ENCODE results near the gene TTC39B.
A peak's percentile ranks its signal among the peaks of the same experiment; 100 is the strongest.
"Not testable (repeated sequence)": the region's sequence is repeated elsewhere in the genome, so short reads cannot be mapped to it uniquely, and the experiment has no call there.

Gene TTC39B

GRCh38 chr9:15306757-15307522 is at the start of gene TTC39B:
TTC39B (minus strand) TSS chr9:15307216; CDS start chr9:15307125, 91 bp downstream.
- DNase-seq: peak; percentile 95

GRCh38 chr9:15355669-15356068 is 48.7 kb upstream of the TTC39B start:
- no peak for DNase-seq

- DNase-seq: no peak
Observed at GRCh38 chr9:15354713-15355112, 47.7 kb upstream of the TTC39B start.

GRCh38 chr9:15353892-15354291 is 46.9 kb upstream of the TTC39B start:
- no peak for DNase-seq

GRCh38 chr9:15352306-15352705 is 45.3 kb upstream of the TTC39B start:
- DNase-seq: no peak

GRCh38 chr9:15349892-15350761 is 43.1 kb upstream of the TTC39B start:
- peak; percentile 51 for DNase-seq

GRCh38 chr9:15346837-15347236 is 39.8 kb upstream of the TTC39B start:
- no peak for DNase-seq

GRCh38 chr9:15344191-15344590 is 37.2 kb upstream of the TTC39B start:
- no peak for DNase-seq

- no peak for DNase-seq
Observed at GRCh38 chr9:15333376-15333881, 26.4 kb upstream of the TTC39B start.

- DNase-seq: no peak
Observed at GRCh38 chr9:15332939-15333338, 25.9 kb upstream of the TTC39B start.

GRCh38 chr9:15329539-15330109 is 22.6 kb upstream of the TTC39B start:
- DNase-seq: no peak

- no peak for DNase-seq
Observed at GRCh38 chr9:15328946-15329345, 21.9 kb upstream of the TTC39B start.

- not testable (repeated sequence) for DNase-seq
Observed at GRCh38 chr9:15322695-15323094, 15.7 kb upstream of the TTC39B start.

GRCh38 chr9:15319661-15320060 is 12.6 kb upstream of the TTC39B start:
- not testable (repeated sequence) for DNase-seq

GRCh38 chr9:15317836-15318235 is 10.8 kb upstream of the TTC39B start:
- DNase-seq: peak; percentile 69

- DNase-seq: no peak
Observed at GRCh38 chr9:15311607-15312006, 4.6 kb upstream of the TTC39B start.

GRCh38 chr9:15310107-15310850 is 3.3 kb upstream of the TTC39B start:
- no peak for DNase-seq

GRCh38 chr9:15308511-15308910 is 1.5 kb upstream of the TTC39B start:
- DNase-seq: peak; percentile 74

GRCh38 chr9:15307523-15307841 is 466 bp upstream of the TTC39B start:
- DNase-seq: no peak

- DNase-seq: peak; percentile 57
Observed at GRCh38 chr9:15306068-15306756, 804 bp downstream of the TTC39B start.

- no peak for DNase-seq
Observed at GRCh38 chr9:15305470-15305869, 1.5 kb downstream of the TTC39B start.

GRCh38 chr9:15304632-15305031 is 2.4 kb downstream of the TTC39B start:
- DNase-seq: no peak

Measured in EL (cell line).